ENCODE data around the gene SIX4.

SIX4 gene

DNA sequence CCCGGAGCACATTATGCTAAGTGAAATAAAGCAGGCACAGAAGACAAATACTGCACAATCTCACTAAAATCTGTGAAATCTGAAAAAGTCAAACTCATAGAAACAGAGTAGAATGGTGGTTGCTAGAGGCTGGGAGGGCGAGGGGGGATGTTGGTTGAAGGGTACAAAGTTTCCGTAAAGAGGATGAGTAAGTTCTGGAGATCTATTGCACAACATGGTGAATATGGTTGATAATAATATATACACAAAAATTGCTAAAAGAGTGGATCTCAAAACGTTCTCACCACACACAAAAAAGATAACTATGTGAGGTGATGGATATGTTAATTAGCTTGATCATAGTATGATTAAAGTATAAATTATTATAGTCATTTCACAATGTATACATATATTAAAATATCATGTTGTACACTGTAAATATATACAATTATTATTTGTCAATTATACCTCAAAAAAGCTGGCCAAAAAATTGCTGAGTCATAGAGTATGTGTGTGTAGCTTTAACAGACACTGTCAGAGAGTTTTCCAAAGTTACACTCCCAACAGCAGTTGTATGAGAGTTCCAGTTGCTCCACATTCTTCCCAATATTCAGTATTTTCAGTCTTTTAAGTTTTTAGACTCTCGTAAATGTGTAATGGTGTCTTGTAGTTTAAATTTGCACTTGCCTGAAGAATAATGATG, 55.6 kb downstream of the SIX4 start:
- Histone ChIP-seq H2AFZ (ENCODE audit: low read depth, low read length) (no peak overlapping the region), H3K27me3 (ENCODE audit: insufficient read depth, low read length) (no peaks in the 10 kb centered on the region), H3K36me3 (ENCODE audit: insufficient read depth, low read length) (no peaks in the 10 kb centered on the region), H3K4me3 (ENCODE audit: low read length) (no peak overlapping the region), H3K4me1 (ENCODE audit: insufficient read depth, low read length) (no peaks in the 10 kb centered on the region), H3K9me3 (ENCODE audit: low read length) (no peaks in the 10 kb centered on the region)

- Histone ChIP-seq H3K4me3 (ENCODE audit: low read length) (no peak overlapping the region), H3K4me1 (ENCODE audit: insufficient read depth, low read length) (no peaks in the 10 kb centered on the region), H2AFZ (ENCODE audit: low read depth, low read length) (no peak overlapping the region), H3K27me3 (ENCODE audit: insufficient read depth, low read length) (no peaks in the 10 kb centered on the region), H3K9me3 (ENCODE audit: low read length) (no peaks in the 10 kb centered on the region), H3K36me3 (ENCODE audit: insufficient read depth, low read length) (no peaks in the 10 kb centered on the region)
Observed at GRCh38 chr14:60665177-60665550, 59.0 kb downstream of the SIX4 start.

DNA sequence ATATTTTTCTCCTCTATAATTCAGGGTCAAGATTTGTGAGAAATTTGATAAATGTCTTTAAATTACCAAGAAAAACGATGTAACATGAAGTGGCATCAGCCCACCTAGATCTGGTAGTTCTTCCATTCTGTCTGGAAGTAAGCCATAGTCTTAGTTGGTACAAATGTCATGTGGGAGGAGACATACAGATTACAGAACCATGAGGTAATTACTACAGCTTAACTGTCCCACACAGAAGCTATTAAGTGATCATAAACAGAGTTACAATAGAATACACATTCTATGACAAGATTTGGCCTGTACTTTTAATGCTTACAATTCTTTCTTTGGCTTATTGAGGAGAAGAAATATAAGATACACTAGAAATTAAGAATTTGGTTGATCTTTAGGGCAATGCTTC, 61.2 kb downstream of the SIX4 start:
- Histone ChIP-seq H3K4me1 (ENCODE audit: insufficient read depth, low read length) (peaks cover 10% of the 10 kb centered on the region), H3K9me3 (ENCODE audit: low read length) (no peaks in the 10 kb centered on the region), H2AFZ (ENCODE audit: low read depth, low read length) (no peak overlapping the region), H3K36me3 (ENCODE audit: insufficient read depth, low read length) (no peaks in the 10 kb centered on the region), H3K27me3 (ENCODE audit: insufficient read depth, low read length) (peaks cover 9% of the 10 kb centered on the region), H3K4me3 (ENCODE audit: low read length) (no peak overlapping the region)

DNA sequence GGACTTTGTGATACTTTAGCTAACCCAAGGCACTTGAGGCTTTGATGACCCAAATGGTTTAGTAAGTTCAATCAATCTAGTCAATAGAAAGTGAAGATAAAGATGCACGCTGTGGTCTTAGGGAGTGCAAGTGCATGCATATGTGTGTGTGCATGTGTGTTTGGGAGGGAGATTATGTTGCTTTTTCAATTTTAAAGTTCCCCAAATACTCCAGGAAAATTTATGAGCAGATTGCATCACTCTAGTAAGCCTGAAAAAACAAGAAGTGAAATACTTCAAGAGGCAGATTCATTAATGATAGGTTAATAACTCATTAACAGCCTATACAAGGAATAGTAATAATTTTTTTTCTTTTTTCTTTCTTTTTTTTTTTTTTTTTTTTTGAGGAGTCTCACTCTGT, 62.4 kb downstream of the SIX4 start:
- H3K27me3 ChIP-seq (ENCODE audit: insufficient read depth, low read length), result peaks cover 14% of the 10 kb centered on the region

More for the DNA sequence above, 62.4 kb downstream of the SIX4 start:
- peaks cover 10% of the 10 kb centered on the region for H3K4me1 ChIP-seq (ENCODE audit: insufficient read depth, low read length)
- no peak overlapping the region for H2AFZ ChIP-seq (ENCODE audit: low read depth, low read length)
- H3K9me3 ChIP-seq (ENCODE audit: low read length), result no peaks in the 10 kb centered on the region
- H3K4me3 ChIP-seq (ENCODE audit: low read length), result no peak overlapping the region
- no peaks in the 10 kb centered on the region for H3K36me3 ChIP-seq (ENCODE audit: insufficient read depth, low read length)

Measured in neuron (in vitro differentiated cells).